CD4-positive, alpha-beta T cell treated with Interleukin-21 for 1 hour (primary cell): ENCODE data around the gene BLVRB.
"Not testable (repeated sequence)": the region's sequence is repeated elsewhere in the genome, so short reads cannot be mapped to it uniquely, and the experiment has no call there.

Experiments
- DNase-seq: peaks from one replicate; pipeline ENCODE4 v3.0.0-alpha.2; 2020

BLVRB gene

DNA sequence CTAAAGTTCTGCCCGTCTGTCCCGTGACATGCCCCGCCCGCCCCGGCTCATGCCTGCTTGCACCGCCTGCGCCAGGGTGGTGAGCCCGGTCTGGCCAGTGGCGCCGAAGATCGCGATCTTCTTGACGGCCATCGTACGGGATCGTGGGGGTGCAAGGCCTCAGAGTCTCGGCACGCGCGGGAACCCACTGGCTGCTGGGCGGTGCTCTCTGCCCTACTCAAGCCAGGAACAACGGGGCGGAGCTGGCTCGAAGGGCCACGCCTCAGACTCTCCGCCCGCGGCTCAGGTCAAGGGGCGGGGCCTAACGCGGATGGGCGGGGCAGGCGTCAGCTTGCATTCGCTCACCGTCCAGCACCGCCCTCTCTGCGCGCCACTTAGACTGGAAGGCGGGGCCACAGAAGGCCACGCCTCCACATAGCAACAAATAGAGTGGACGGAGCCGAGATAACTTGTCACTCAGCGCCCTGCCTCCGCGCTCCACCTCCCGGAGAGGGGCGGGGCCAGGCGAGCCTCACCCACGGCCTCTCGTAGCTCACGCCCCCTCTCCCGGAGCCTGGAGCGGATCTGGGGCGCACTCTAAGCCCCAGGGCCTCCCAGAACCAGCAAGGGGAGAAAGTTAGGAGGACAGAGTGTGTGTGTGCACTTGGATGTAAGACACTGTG lies at the start of gene BLVRB:
Gene BLVRB, minus strand, starts transcription at position 189 of the 662 bp plus-strand sequence. Its CDS starts 57 bp downstream, at position 132.
- peak; percentile 100 for DNase-seq

DNA sequence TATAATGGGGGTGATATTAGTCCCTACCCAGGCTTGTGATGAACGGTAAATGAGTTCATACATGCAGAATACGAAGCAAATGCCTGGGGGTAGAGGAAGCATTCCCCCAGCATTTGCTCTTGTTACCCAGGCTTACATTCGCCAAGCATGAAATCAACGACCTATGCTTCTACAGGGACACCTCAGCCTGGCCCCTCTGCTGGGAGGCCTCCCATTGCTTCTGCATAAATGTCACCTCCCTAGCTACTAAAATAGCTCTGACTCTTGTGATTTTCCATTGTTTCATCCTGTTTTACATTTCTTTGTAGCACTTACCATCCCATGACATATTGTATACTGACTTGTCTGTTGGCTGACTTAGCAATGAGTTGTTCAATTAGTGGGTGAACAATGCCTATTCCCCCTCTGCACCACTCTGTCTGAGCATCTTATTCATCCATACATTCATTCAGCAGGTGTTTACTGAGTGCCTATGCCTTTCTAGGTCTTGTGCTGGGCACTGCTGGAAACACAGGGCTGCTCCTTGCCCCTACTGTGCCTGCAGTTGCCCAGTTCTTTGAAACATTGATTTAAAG lies 48.3 kb upstream of the BLVRB start:
- DNase-seq, result no peak

DNA sequence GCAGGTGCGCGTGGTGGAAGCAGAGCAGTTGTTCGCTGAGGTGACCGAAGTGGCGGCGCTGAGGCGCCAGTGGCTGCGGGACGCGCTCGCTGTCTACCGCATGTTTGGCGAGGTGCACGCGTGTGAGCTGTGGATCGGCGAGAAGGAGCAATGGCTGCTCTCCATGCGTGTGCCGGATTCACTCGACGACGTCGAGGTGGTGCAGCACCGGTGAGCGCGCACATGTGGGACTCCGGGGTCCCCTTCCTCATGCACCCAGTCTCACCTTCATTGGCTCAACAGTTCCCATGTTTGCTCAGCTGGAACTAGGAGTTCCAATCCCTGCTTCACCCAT lies 47.8 kb upstream of the BLVRB start:
- DNase-seq, result no peak

- DNase-seq, result no peak
Measured at GRCh38 chr19:40512473-40513344, 47.2 kb upstream of the BLVRB start.

DNA sequence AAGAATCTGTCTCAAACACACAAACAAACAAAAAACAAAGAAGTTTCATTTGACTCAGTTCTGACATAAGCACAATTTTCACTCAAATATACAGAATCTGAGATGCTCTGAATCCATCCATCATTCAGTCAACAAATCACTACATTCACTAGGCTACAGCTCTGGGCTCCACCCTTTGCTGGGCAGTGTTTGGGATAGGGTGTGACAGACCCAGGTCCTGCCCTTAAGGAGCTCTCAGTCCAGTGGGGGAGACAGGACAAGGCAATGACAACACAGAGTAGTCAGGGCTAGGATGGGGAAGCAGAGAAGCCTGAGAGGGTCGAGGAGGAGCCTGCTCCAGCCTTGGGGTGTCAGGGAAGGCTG lies 46.5 kb upstream of the BLVRB start:
- DNase-seq, result no peak

DNA sequence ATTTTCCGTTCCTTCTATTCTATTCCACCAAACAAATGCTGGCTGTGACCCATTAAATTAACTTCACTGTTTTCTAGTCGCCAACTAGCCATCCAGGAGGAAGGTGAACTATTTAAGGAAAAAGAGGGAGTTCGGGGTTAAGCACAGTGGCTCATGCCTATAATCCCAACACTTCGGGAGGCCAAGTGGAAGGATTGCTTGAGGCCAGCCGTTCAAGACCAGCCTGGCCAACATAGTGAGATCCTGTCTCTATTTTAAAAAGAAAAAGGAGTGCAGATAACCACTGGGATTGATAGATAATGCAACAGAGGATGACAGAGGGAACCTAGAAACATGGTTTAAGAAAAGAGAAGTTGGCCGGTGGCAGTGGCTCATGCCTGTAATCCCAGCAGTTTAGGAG lies 45.9 kb upstream of the BLVRB start:
- no peak for DNase-seq

DNA sequence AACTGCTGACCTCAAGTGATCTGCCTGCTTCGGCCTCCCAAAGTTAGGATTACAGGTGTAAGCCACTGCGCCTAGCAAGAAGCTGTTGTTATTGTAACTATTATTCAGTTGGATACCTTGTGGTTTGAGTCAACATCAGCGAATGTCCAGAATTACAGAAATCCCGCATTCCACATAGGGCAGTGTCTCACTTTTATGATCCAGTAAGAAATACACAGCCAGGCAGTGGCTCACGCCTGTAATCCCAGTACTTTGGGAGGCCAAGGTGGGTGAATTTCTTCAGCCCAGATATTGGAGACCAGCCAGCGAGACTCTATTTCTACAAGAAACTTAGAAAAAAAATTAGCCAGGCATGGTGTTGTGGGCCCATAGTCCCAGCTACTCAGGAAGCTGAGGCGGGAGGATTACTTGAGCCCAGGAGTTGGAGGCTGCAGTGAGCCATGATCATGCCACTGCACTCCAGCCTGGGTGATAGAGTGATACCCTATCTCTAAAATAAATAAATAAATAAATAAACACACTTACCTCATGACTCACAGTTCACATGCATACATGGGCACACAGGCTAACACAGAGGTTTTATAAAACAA lies 45.1 kb upstream of the BLVRB start:
- no peak for DNase-seq

DNA sequence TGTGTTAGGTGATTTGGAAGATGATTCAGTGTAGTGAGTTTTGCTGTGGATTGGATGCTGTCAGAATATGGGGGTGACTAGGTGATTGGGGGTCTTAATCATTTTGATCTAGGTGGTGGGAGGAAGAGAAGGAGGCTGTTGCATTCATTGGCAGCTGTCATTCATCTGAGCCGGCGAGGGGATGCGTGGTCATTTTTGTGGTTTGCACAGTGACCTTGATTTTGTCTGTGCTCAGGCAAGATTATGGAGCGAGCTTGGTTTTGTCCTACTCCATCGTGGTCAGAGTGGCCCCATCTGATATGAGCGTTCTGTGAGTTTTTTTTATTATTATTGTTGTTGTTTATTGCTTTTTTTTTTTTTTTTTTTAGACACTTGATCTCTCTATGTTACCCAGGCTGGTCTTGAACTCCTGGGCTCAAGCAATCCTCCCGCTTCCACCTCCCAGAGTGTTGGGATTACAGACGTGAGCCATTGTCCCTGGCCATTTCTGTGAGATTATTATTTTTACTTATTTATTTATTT lies 43.3 kb upstream of the BLVRB start:
- DNase-seq, result no peak

DNA sequence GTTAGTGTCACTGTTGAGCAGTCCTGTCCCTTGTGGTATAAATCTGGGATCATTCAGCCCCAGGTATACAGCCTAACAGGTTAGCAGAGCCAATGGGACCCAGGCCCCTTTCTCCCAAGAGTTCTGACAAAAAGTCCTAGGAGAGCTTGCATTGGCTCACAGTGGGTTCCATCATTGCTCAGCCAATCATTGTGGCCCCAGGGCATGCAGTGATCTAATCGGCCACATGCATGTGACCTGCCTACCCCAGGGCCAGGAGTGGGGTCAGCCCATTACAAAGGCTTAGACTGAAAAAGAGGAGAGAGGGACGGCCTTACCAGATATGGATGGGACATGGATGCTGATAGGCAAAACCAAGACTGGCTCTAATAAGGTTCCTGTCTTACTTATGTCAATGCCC lies 42.3 kb upstream of the BLVRB start:
- DNase-seq, result no peak

- DNase-seq, result no peak
Measured at GRCh38 chr19:40506099-40506498, 40.6 kb upstream of the BLVRB start.

DNA sequence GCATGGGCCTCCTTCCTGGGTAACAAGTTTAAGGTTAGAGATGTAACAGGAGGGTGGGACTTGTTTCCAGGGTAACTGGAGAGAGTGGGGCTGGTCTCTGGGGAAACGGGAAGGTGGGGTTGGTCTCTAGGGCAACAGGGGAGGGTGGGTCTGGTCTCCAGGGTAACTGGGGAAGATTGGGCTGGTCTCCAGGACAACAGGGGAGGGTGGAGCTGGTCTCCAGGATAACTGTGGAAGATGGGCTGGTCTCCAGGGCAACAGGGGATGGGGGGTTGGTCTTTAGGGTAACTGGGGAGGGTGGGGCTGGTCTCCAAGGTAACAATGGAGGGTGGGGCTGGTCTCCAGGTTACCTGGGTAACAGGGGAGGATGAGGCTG lies 37.8 kb upstream of the BLVRB start:
- no peak for DNase-seq

GRCh38 chr19:40502647-40503319 lies 37.2 kb upstream of the BLVRB start:
- no peak for DNase-seq

DNA sequence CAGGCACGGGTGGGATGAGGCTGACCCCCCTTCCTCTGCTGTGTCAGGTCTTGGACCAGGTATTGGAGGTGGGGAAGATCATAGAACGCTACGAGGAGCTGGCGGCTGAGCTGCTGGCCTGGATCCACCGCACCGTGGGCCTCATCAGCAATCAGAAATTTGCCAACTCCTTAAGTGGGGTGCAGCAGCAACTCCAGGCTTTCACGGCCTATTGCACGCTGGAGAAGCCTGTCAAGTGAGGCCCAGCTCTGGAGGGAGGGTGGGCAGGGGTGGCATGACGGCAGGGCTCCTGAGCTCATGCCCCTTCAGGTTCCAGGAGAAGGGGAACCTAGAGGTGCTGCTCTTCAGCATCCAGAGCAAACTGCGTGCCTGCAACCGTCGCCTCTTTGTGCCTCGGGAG lies 36.5 kb upstream of the BLVRB start:
- DNase-seq, result no peak

GRCh38 chr19:40501599-40501998 lies 36.1 kb upstream of the BLVRB start:
- DNase-seq, result no peak

DNA sequence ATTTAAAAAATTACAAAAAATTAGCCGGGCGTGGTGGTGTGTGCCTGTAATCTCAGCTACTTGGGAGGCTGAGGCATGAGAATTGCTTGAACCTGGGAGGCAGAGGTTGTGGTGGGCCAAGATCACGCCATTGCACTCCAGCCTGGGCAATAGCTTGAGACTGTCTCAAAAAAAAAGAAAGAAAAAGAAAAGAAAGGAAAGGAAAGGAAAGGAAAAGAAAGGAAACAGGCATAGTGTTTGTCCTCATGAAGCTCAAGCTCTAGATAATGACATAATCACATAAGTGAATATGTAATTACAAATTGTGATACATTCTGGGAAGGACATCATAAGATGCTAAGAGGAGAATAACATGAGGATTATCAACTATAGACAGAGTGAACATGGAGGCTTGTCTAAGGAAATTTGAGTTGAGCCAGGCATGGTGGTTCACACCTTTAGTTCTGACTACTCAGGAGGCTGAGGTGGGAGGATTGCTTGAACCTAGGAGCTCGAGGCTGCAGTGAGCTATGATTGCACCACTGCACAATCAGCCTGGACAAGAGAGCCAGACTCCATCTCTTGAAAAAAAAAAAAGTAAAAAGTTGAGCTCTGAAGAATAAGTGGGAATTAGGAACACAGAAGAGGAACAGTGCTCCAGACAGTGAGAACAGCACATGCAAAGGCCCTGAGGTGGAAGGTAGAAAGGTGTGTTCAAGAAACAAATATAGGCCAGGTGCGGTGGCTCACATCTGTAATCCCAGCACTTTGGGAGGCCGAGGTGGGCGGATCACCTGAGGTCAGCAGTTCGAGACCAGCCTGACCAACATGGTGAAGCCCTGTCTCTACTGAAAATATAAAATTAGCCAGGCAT lies 35.4 kb upstream of the BLVRB start:
- DNase-seq, result not testable (repeated sequence)

DNA sequence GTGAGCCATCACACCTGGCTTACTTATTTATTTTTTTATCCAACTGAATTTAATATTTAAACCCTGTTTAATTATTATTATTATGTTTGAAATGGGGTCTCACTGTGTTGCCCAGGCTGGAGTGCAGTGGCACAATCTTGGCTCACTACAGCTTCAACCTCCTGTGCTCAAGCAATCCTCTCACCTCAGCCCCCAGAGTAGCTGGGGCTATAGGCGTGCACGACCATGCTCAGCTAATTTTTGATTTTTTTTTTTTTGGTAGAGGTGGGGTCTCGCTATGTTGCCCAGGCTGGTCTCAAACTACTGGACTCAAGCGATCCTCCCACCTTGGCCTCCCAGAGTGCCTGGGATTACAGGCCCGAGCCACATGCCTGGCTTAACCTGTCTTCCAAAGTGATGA lies 33.8 kb upstream of the BLVRB start:
- no peak for DNase-seq

DNA sequence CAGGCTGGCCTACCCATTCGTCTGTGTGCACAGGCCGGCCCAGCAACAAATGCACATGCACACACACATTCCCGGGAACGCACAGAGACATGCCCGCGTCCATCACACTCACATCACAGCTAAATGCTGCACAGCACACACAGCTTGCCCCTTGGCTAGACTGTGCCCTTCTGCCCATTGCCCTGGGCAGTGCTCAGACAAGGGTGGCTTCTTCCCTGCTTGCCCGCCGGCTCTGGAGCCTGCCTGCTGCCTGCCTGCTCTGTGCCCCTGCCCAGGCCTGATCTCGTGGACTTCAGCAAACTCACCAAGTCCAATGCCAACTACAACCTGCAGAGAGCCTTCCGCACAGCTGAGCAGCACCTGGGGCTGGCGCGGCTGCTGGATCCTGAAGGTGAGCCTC lies 31.7 kb upstream of the BLVRB start:
- no peak for DNase-seq

DNA sequence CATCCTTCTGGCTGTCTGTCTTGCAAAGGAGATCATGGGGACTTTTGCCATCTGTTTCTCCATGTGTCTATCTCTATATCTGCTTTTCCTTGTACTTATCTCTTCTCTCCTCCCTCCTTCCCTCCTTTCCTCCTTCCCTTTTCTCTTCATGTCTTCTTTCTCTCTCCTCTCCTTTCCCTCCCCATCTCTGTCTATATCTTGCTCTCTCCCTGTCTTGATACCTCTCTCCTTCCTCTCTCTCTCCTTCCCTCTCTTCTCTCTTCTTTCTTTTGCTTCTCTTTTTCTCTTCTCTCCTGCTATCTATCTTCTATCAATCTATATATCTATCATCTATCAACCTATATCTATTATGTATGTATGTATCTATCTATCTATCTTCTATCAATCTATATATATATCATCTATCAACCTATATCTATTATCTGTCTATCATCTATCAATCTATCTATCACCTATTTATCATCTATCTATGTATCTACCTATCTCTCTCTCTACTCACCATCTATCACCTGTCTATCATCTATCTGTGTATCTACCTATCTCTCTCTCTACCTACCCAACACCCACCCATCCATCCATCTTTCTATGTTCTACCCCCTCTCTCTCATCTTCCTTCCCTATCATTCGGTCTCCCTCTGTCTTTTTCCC lies 28.8 kb upstream of the BLVRB start:
- no peak for DNase-seq

DNA sequence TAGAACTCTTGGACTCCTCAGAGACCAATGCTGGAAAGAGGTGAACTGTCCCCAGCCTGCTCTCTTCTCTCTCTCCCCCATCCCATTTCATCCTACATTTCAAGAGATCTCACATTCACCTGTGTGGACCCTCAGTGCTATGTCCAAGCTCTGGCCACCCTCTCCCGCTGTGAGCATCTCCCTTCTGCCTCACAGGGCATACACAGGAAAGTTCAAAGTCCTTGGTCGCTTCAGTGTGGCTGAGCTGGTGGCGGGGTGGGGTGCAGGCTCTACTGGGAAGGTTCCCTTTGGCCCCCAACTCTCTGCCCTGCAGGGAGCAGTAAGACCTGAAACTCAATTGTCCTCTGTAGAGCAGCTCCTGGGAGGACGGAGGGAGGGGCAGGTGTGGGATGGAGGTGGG lies 28.2 kb upstream of the BLVRB start:
- no peak for DNase-seq

- no peak for DNase-seq
Measured at GRCh38 chr19:40492274-40492673, 26.7 kb upstream of the BLVRB start.

DNA sequence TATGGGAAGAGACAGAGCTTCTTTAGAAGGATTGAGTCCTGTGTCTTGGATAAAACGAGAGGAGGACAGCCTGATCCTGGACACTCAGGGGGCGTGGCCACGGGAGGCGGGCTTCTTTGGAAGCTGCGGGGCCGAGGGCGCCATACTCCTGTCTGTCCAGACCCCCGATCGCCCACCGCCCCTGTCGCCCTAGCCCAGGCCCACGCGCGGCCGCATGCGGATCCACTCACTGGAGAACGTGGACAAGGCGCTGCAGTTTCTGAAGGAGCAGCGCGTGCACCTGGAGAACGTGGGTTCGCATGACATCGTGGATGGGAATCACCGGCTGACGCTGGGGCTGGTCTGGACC lies 24.3 kb upstream of the BLVRB start:
- DNase-seq, result no peak

GRCh38 chr19:40486017-40486416 lies 20.5 kb upstream of the BLVRB start:
- DNase-seq, result no peak
